HUES6 (cell line): ENCODE measurements around the gene IFT43.
A peak's percentile ranks its signal among the peaks of the same experiment; 100 is the strongest.

Source experiments
- H3K27ac ChIP-seq: 2 replicates; pipeline ENCODE4 v1.7.0; 2013; ENCODE audit warnings: low read depth, mild to moderate bottlenecking, low read length, inconsistent platforms
- H3K27me3 ChIP-seq: 2 replicates; pipeline ENCODE4 v1.6.1; 2013; ENCODE audit warnings: low read length; ENCODE audit not compliant: control insufficient read depth, insufficient read depth
- H3K36me3 ChIP-seq: 2 replicates; pipeline ENCODE4 v1.6.1; 2013; ENCODE audit warnings: low read length; ENCODE audit not compliant: control insufficient read depth, insufficient read depth
- H3K4me1 ChIP-seq: 2 replicates; pipeline ENCODE4 v1.6.1; 2013; ENCODE audit warnings: low read length; ENCODE audit not compliant: control insufficient read depth, insufficient read depth
- H3K4me3 ChIP-seq: 2 replicates; pipeline ENCODE4 v1.5.1; 2013; ENCODE audit warnings: low read depth, low read length
- H3K9ac ChIP-seq: one replicate; pipeline ENCODE4 v1.6.1; 2013; ENCODE audit warnings: mild to moderate bottlenecking, low read length
- H3K9me3 ChIP-seq: 2 replicates; pipeline ENCODE4 v1.6.1; 2013; ENCODE audit warnings: low read depth, low read length; ENCODE audit not compliant: control insufficient read depth, insufficient read depth

The IFT43 gene

DNA sequence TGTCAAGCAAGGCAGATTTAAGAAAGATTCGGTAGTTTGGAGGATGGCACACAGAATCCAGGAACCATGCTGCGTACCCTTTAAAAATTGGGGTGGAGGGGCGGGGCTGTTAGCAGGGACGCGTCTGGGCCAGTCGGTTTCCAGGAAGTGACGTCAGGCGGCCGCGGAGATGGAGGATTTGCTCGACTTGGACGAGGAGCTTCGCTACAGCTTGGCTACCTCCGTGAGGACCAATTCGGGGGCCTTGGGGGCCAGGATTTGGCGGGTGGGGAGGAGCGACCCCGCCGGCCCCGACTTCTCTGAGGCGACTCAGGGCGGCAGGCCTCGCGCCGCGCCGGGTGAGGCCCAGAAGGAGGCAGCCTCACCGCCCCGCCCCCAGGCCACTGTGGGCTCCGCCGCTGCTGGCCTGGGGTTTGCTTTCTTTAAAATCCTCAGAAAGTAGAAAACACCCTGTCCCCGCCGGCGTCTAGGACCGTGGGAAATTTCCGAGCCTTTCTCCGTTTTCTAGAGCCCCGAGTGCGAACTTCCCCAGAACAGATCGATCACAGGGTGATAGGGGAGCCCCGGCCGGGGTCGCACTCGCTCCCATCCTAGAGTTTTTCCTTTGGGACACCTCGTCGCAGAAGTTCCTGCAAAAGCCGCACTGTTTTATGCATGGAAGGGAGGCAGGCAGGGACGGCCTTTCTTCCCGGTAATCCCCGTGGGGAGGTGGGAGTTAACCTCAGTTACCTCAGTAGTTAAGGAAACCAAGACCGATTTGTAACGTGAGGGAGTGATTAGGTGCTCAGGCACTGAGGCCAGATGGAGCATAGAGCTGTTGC is at the start of gene IFT43:
TSS of gene IFT43 (plus strand) at position 146 of the 821 bp plus-strand sequence. CDS start at position 170, 24 bp downstream.
- Histone ChIP-seq H3K27me3 (peaks cover 24% of the 10 kb centered on the region), H3K9ac (peak within 1 kb of the TSS; percentile 65), H3K36me3 (peaks cover 15% of the 10 kb centered on the region), H3K4me1 (peaks cover 10% of the 10 kb centered on the region), H3K4me3 (peak within 1 kb of the TSS; percentile 75), H3K27ac (no peak within 1 kb of the TSS), H3K9me3 (no peaks in the 10 kb centered on the region)

DNA sequence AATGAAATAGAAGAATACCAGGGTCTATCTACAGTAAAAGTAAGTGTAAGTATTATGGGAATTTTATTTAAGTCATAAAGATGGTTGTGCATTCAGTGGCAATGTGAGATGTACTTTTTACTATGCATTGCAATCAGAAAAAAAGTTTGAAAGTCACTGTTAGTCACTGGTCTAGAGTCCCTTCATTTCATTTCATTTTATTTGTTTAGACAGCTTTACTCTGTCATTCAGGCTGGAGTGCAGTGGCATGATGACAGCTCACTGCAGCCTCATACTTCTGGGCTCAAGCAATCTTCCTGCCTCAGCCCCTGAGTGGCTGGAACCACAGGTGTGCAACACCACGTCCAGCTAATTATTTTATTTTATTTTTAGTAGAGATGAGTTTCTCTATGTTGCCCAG is 46.4 kb upstream of the IFT43 start:
- Histone ChIP-seq H3K27ac (no peak overlapping the region), H3K9ac (no peak overlapping the region), H3K9me3 (no peaks in the 10 kb centered on the region), H3K4me3 (no peak overlapping the region), H3K36me3 (no peaks in the 10 kb centered on the region), H3K4me1 (no peaks in the 10 kb centered on the region; the same call in 1 of the 2 replicates), H3K27me3 (no peaks in the 10 kb centered on the region)

DNA sequence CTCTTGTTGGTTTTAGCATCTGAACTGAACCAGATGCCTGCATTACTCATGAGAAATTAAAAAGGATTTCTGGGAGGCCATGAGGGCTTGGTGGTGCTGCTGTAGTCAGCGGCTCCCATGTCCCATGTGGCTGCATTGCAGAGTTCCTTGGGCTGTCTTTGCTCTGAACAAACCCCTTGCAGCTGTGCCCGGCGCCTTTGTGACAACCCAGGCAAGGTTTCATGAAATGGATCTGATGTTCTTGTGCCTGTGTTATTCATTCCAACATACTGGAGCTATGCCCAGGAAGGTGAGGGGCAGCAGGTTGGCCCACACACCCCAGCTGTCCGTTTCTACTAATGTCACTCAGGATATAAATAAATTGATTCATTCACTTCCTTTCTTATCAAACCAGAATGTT is 44.5 kb upstream of the IFT43 start:
- no peaks in the 10 kb centered on the region; the same call in 1 of the 2 replicates for H3K4me1 ChIP-seq
- H3K9ac ChIP-seq: no peak overlapping the region
- H3K27me3 ChIP-seq: no peaks in the 10 kb centered on the region
- no peaks in the 10 kb centered on the region for H3K9me3 ChIP-seq
- H3K36me3 ChIP-seq: no peaks in the 10 kb centered on the region
- H3K4me3 ChIP-seq: no peak overlapping the region
- H3K27ac ChIP-seq: no peak overlapping the region

DNA sequence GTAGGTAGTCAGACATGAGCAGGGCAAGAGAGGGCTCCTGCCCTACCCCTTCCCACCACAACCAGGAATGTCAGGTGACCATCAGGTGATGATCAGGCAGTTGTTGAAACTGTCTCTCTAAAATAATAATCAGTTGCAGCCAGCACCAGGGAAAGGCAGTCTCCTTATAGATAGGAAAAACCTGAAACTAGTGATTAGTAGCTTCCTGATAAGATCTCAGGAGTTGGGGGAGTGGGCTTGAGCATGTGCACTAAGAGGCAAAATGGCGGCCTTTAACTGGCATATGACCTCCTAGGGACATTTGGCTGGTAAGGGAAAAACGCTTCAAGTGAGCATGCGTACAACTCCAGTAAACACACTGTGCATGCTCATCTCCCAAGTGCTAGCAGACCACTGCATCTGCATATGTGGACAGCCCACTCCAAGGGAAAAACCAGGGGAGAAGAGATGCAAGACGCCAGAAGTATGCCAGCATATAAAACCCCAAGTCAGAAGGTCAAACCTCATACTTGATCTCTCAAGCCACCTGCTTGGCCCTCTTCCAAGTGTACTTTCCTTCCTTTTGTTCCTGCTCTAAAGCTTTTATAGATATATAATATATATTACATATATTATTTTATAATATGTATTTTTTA is 40.8 kb upstream of the IFT43 start:
- no peaks in the 10 kb centered on the region for H3K27me3 ChIP-seq
- H3K4me1 ChIP-seq: no peaks in the 10 kb centered on the region
- no peak overlapping the region for H3K27ac ChIP-seq
- H3K36me3 ChIP-seq: no peaks in the 10 kb centered on the region
- H3K4me3 ChIP-seq: no peak overlapping the region
- H3K9me3 ChIP-seq: no peaks in the 10 kb centered on the region
- no peak overlapping the region for H3K9ac ChIP-seq

DNA sequence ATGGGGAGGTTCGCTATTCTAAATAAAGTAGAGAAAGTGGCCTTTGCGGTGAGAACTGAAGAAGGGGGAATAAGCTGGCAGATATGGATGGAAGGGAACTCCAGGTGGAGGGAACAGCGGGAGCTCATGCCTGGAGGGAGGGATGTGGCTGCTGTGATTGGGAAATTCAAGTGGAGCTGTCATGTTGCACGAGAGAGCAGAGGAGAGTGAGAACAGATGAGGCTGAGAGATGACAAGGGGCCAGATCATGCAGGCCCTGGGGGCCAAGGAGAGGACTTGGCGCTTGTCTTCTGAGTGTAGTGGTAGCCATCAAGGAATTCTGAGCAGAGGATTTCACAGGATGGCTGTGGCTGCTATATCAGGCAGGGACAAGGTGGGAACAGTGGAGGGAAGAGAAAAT is 38.8 kb upstream of the IFT43 start:
- Histone ChIP-seq H3K27ac (no peak overlapping the region), H3K9ac (no peak overlapping the region), H3K4me3 (no peak overlapping the region), H3K36me3 (no peaks in the 10 kb centered on the region), H3K4me1 (no peaks in the 10 kb centered on the region), H3K27me3 (no peaks in the 10 kb centered on the region), H3K9me3 (no peaks in the 10 kb centered on the region)

DNA sequence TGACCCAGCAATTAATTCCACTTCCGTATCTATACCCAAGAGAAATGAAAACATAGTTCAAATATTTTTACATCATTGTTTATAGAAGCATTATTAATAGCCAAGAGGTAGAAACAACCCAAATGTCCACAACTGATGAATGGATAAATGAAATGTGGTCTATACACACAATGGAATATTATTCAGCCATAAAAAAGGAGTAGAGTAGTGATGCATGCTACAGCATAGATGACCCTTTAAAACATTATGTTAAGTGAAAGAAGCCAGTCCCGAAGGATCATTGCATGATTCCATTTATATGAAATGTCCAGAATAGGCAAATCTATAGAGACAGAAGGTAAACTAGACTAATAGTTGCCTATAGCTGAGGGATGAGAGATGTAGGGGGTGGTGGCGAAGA is 33.1 kb upstream of the IFT43 start:
- H3K9me3 ChIP-seq: no peaks in the 10 kb centered on the region
- no peaks in the 10 kb centered on the region for H3K27me3 ChIP-seq
- no peaks in the 10 kb centered on the region for H3K4me1 ChIP-seq
- no peaks in the 10 kb centered on the region for H3K36me3 ChIP-seq
- no peak overlapping the region for H3K4me3 ChIP-seq
- H3K27ac ChIP-seq: no peak overlapping the region
- no peak overlapping the region for H3K9ac ChIP-seq

DNA sequence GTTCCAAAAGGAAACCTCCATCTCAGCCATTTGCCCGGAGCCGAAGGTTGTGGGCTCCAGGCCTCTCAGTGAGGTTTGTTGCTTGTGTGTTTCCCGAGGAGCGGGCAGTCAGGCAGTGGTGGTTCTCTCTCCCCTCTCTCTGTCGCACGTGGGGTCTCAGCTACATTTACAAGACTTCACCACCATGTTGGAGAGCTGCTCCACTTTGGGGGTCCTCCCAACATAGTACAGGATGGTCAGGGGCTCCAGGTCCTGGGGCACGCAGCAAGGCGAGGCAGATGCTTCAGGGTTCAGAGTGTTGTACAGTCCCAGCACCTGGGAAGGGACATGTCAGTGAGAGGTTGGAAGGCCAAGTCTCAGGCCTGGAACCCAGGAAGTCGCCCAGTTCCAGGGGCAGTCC is 26.5 kb upstream of the IFT43 start:
- Histone ChIP-seq H3K9ac (no peak overlapping the region), H3K36me3 (no peaks in the 10 kb centered on the region), H3K4me3 (no peak overlapping the region), H3K27me3 (no peaks in the 10 kb centered on the region), H3K27ac (no peak overlapping the region), H3K4me1 (no peaks in the 10 kb centered on the region), H3K9me3 (no peaks in the 10 kb centered on the region)

DNA sequence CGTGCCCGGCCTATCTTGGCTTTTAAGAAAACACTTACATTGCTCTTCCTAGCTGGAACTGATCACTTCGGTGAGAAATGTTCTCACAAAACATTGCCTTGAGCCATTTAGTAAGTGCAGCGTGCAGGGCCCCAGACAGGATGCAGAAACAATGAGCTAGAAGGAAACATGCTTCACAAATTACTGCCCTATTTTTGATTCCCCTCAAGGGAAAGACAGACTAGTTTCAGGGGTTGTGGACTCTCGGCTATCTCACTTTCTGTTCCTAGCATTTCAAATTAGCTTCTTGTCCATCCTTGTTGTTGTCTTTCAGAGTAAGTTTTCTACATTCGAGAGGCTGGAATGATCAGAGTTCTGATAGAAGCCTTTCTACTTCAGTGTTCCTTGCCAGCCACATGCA is 25.3 kb upstream of the IFT43 start:
- no peaks in the 10 kb centered on the region for H3K36me3 ChIP-seq
- H3K27ac ChIP-seq: no peak overlapping the region
- H3K4me3 ChIP-seq: no peak overlapping the region
- H3K27me3 ChIP-seq: no peaks in the 10 kb centered on the region
- H3K4me1 ChIP-seq: no peaks in the 10 kb centered on the region
- no peak overlapping the region for H3K9ac ChIP-seq
- no peaks in the 10 kb centered on the region for H3K9me3 ChIP-seq

DNA sequence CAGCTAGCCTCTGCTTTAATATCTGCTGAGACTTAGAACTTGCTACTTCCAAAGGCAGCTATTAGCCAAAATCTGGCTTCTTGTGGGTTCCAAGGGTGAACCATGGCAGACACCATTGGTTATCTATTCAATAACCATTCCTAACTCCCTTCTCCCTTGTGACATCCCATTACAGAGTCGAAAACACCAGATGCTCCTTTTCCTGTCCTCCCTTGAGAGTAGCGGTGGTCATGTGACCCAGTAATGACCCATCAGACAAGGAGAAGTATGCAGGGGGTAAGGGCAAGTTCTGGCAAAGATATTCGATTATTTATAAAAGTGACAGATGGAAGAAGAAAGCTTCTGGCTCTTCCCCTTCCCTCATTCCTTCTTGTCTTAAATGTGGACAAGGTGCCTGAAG is 23.9 kb upstream of the IFT43 start:
- Histone ChIP-seq H3K9ac (no peak overlapping the region), H3K27me3 (no peaks in the 10 kb centered on the region), H3K27ac (no peak overlapping the region), H3K9me3 (no peaks in the 10 kb centered on the region), H3K4me1 (no peaks in the 10 kb centered on the region), H3K36me3 (no peaks in the 10 kb centered on the region), H3K4me3 (no peak overlapping the region)

DNA sequence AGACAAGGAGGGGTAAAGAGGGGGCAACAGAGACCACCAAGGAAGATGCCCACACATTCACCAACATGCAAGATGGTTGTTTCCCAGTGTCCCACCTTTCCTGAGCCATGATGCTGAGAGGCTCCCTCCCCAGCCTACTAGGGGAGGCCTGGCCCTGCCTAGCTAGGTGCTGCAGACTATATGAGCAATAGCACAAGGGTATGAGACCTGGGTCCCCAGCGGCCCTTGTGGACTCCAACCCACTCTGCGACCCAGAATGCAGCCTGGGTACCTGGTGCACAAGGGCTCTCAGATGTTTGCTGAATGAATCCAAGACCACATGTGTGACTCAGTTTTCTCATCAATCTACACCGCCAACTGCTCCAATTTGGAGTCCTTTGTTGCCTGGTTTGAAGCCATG is 17.7 kb upstream of the IFT43 start:
- Histone ChIP-seq H3K27me3 (no peaks in the 10 kb centered on the region), H3K27ac (no peak overlapping the region), H3K4me1 (peaks cover 9% of the 10 kb centered on the region; the same call in 1 of the 2 replicates), H3K36me3 (no peaks in the 10 kb centered on the region), H3K9me3 (no peaks in the 10 kb centered on the region), H3K9ac (no peak overlapping the region), H3K4me3 (no peak overlapping the region)

DNA sequence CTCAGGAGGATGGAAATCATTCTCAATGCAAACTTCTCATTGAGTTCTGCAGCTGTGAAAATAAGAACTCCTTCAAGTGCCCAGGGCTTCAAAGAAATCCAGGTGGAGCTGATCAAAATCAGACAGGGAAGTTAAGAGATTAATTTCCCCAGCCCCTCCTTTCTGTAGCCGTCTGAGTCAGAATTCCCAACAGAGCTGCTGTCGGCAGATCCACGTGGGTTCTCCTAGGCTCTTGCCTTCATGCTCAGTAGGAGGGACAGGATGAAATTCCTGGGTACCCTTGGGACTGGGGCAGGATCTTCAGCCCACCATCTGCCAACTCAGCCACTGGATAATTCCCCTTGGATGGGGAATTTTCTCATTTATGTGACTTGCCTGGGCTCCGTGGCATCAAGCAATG is 17.1 kb upstream of the IFT43 start:
- H3K9ac ChIP-seq: no peak overlapping the region
- no peaks in the 10 kb centered on the region for H3K9me3 ChIP-seq
- no peaks in the 10 kb centered on the region for H3K36me3 ChIP-seq
- peaks cover 9% of the 10 kb centered on the region; the same call in 1 of the 2 replicates for H3K4me1 ChIP-seq
- H3K27ac ChIP-seq: no peak overlapping the region
- H3K27me3 ChIP-seq: no peaks in the 10 kb centered on the region
- H3K4me3 ChIP-seq: no peak overlapping the region
